GM19025 (cell line): Measurements from ENCODE around the gene IFNL3.

Source experiments
- ATAC-seq: cut with Tn5 transposase; IDR thresholded peaks from one replicate; pipeline ENCODE4 v1.9.1; 2021; ENCODE audit warnings: mild to moderate bottlenecking, low read depth, moderate library complexity; ENCODE audit not compliant: unreplicated experiment

The IFNL3 gene

GRCh38 chr19:39194832-39195542 lies 49.8 kb downstream of the IFNL3 start:
- no peak for ATAC-seq

- no peak for ATAC-seq
Observed at GRCh38 chr19:39193803-39194202, 51.0 kb downstream of the IFNL3 start.
